Stomach (tissue), 4 donors: Measurements from ENCODE around the gene RERE.

Experiments
- CTCF ChIP-seq, 7 experiments: fragments of 450-650 bp in 4 of 7; fragments of 200-600 bp in 3 of 7; sonication (generic) in 3 of 7; IDR thresholded peaks; one replicate each; pipeline ENCODE4 v1.5.1; 2016 to 2019; ENCODE audit warnings: antibody characterized with exemption in 7 of 7, control low read depth in 2 of 7, mild to moderate bottlenecking in 1 of 7
- POLR2AphosphoS5 ChIP-seq, 3 donors: sonication (generic); formaldehyde crosslinking; IDR thresholded peaks; one replicate each; pipeline ENCODE4 v1.6.1; 2016; ENCODE audit warnings: antibody characterized with exemption in 3 of 3

DNA sequence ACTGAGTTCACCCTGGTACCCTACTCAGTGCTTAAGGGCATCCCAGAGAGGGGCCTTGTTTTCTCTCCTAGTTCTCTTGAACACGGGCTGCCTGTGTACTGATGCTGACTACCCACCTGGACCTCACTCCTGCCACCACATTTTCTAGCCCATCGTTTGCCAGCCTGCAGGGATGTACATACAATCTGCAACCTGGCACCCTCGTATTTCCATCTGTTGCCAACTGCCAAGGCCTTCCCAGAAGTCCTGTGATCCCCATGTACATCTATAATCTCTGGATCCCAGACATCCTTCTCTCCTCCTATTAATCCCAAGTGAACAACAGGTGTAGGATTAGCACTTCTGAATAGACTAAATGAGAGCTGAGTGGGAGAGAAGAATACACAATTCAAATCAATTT is 287.5 kb downstream of the RERE start:
- TF ChIP-seq CTCF (IDR thresholded peaks at IDR 0.05): no peak
- TF ChIP-seq POLR2AphosphoS5 (IDR thresholded peaks at IDR 0.05): no peak
